COLO668 (cell line): ENCODE data around the gene YPEL2.

Experiments
- DNase-seq: peaks from one replicate; lab custom pipeline; 2025; ENCODE audit not compliant: unreplicated experiment; lab: John Stamatoyannopoulos, UW

Gene YPEL2

GRCh38 chr17:59330053-59330942, 1.2 kb upstream of the YPEL2 start:
- peak; percentile 52 for DNase-seq

GRCh38 chr17:59331929-59332748, 684 bp downstream of the YPEL2 start:
- DNase-seq = peak; percentile 33

- DNase-seq = no peak
Observed at GRCh38 chr17:59332749-59333377, 1.4 kb downstream of the YPEL2 start.

- DNase-seq = no peak
Observed at GRCh38 chr17:59333836-59334235, 2.4 kb downstream of the YPEL2 start.

GRCh38 chr17:59335685-59336084, 4.2 kb downstream of the YPEL2 start:
- no peak for DNase-seq

GRCh38 chr17:59337741-59338299, 6.4 kb downstream of the YPEL2 start:
- no peak for DNase-seq

GRCh38 chr17:59338498-59338897, 7.0 kb downstream of the YPEL2 start:
- DNase-seq = no peak

- DNase-seq = no peak
Observed at GRCh38 chr17:59341922-59342321, 10.5 kb downstream of the YPEL2 start.

- DNase-seq = no peak
Observed at GRCh38 chr17:59342681-59343131, 11.3 kb downstream of the YPEL2 start.

- DNase-seq = no peak
Observed at GRCh38 chr17:59345476-59345875, 14.0 kb downstream of the YPEL2 start.

- DNase-seq = no peak
Observed at GRCh38 chr17:59346341-59346740, 14.9 kb downstream of the YPEL2 start.

GRCh38 chr17:59346876-59347407, 15.5 kb downstream of the YPEL2 start:
- no peak for DNase-seq

GRCh38 chr17:59347975-59348391, 16.5 kb downstream of the YPEL2 start:
- DNase-seq = no peak

GRCh38 chr17:59349178-59349577, 17.7 kb downstream of the YPEL2 start:
- DNase-seq = no peak

GRCh38 chr17:59353106-59353854, 21.8 kb downstream of the YPEL2 start:
- DNase-seq = no peak

GRCh38 chr17:59353936-59354755, 22.7 kb downstream of the YPEL2 start:
- DNase-seq = no peak

- DNase-seq = no peak
Observed at GRCh38 chr17:59355030-59355701, 23.7 kb downstream of the YPEL2 start.

- no peak for DNase-seq
Observed at GRCh38 chr17:59355702-59356325, 24.4 kb downstream of the YPEL2 start.
